Sigmoid colon (tissue), 4 donors: ENCODE measurements around the gene SUPT20HL1.

ENCODE experiments used
- CTCF ChIP-seq, 4 experiments: fragments of 450-650 bp in 3 of 4; fragments of 200-600 bp in 1 of 4; IDR thresholded peaks; one replicate each; pipeline ENCODE4 v1.5.1; 2016 to 2019; ENCODE audit warnings: antibody characterized with exemption in 4 of 4, mild to moderate bottlenecking in 3 of 4, moderate library complexity in 2 of 4
- EP300 ChIP-seq, 4 donors: sonication (generic); formaldehyde crosslinking; IDR thresholded peaks; one replicate each; pipeline ENCODE4 v1.6.1; 2017; ENCODE audit warnings: antibody characterized with exemption in 4 of 4
- POLR2A ChIP-seq, 2 donors: fragments of 450-650 bp; IDR thresholded peaks; one replicate each; pipeline ENCODE4 v1.6.1; 2016; ENCODE audit warnings: antibody characterized with exemption in 2 of 2, mild to moderate bottlenecking in 2 of 2, moderate library complexity in 2 of 2
- POLR2AphosphoS5 ChIP-seq, 4 donors: sonication (generic); formaldehyde crosslinking; IDR thresholded peaks; one replicate each; pipeline ENCODE4 v1.6.1; 2017; ENCODE audit warnings: antibody characterized with exemption in 4 of 4

DNA sequence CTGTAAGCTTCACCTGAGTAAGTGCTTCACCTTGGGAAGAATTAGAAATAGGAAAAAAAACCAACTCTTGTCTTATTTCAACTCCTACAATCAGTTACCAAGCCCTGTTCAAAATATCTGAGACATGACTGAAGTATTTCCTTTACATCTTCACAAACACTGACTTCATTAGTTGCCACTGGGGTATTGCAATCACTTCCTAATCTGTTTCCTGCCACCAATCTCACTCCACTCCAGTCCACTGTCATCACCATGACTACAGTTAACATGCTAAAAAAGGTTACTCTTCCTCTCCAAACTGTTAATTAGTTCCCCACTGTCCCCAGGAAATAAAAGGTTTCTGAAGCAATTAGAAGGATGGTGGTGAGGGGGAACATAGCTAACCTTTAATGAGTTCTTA lies 3.3 kb upstream of the SUPT20HL1 start:
- TF ChIP-seq CTCF (IDR thresholded peaks at IDR 0.05): no peak
- TF ChIP-seq POLR2AphosphoS5 (IDR thresholded peaks at IDR 0.05): no peak
- TF ChIP-seq EP300 (IDR thresholded peaks at IDR 0.05): no peak
- no peak for TF ChIP-seq POLR2A (IDR thresholded peaks at IDR 0.05)
